ENCODE data around the gene ERG28. TPM values are rescaled to one million over a fixed set of nuclear protein-coding genes. Genes with fewer than 3 reads are reported as not detected.

Gene ERG28
- total and polyA plus RNA-seq, 8 donors, result 23.6 to 44.5 (median 27.7) TPM

GRCh38 chr14:75609116-75609515, 51.6 kb downstream of the ERG28 start:
- intact Hi-C loops (cut with DNase I), result no loop called here
- Histone ChIP-seq H3K27ac (peak overlapping the region in 1 of 2 donors; percentile 86), H3K4me1 (peaks cover 16 to 64% of the 10 kb centered on the region in 2 donors), H3K27me3 (no peaks in the 10 kb centered on the region), H3K36me3 (no peaks in the 10 kb centered on the region), H3K9me3 (peaks cover 0 to 11% of the 10 kb centered on the region in 2 donors), H3K4me3 (no peak overlapping the region)
- no peak for ATAC-seq
- TF ChIP-seq CTCF (IDR thresholded peaks at IDR 0.05), result no peak
- DNase-seq, result no peak

- intact Hi-C loops (cut with DNase I), result no loop called here
- ATAC-seq, result no peak
- H3K4me1 ChIP-seq, result peaks cover 16 to 70% of the 10 kb centered on the region in 2 donors
- DNase-seq, result no peak
- H3K27ac ChIP-seq, result no peak overlapping the region
- no peak overlapping the region for H3K4me3 ChIP-seq
- no peaks in the 10 kb centered on the region for H3K27me3 ChIP-seq
- no peaks in the 10 kb centered on the region for H3K36me3 ChIP-seq
- peaks cover 0 to 11% of the 10 kb centered on the region in 2 donors for H3K9me3 ChIP-seq
- TF ChIP-seq CTCF (IDR thresholded peaks at IDR 0.05), result no peak
Observed at GRCh38 chr14:75607842-75608640, 52.6 kb downstream of the ERG28 start.

- Histone ChIP-seq H3K36me3 (no peaks in the 10 kb centered on the region), H3K4me1 (peaks cover 16 to 80% of the 10 kb centered on the region in 2 donors), H3K27me3 (no peaks in the 10 kb centered on the region), H3K27ac (no peak overlapping the region), H3K9me3 (peaks cover 0 to 11% of the 10 kb centered on the region in 2 donors), H3K4me3 (no peak overlapping the region)
- DNase-seq, result no peak
- no peak for TF ChIP-seq CTCF (IDR thresholded peaks at IDR 0.05)
- intact Hi-C loops (cut with DNase I), result no loop called here
- no peak for ATAC-seq
Observed at GRCh38 chr14:75607044-75607443, 53.6 kb downstream of the ERG28 start.

- Histone ChIP-seq H3K9me3 (peaks cover 0 to 11% of the 10 kb centered on the region in 2 donors), H3K36me3 (no peaks in the 10 kb centered on the region), H3K4me3 (peak overlapping the region; percentile 7 to 26), H3K27ac (peak overlapping the region; percentile 63 to 72), H3K27me3 (no peaks in the 10 kb centered on the region), H3K4me1 (peaks cover 16 to 76% of the 10 kb centered on the region in 2 donors)
- ATAC-seq, result peak; percentile 8
- TF ChIP-seq CTCF (IDR thresholded peaks at IDR 0.05), result no peak
- DNase-seq, result no peak
- intact Hi-C loops (cut with DNase I), result no loop called here
Observed at GRCh38 chr14:75605916-75606315, 54.8 kb downstream of the ERG28 start.

- Histone ChIP-seq H3K4me3 (peak overlapping the region; percentile 7 to 26), H3K27ac (peak overlapping the region; percentile 63 to 72), H3K27me3 (no peaks in the 10 kb centered on the region), H3K4me1 (peaks cover 10 to 69% of the 10 kb centered on the region in 2 donors), H3K9me3 (peaks cover 0 to 11% of the 10 kb centered on the region in 2 donors), H3K36me3 (no peaks in the 10 kb centered on the region)
- no peak for TF ChIP-seq CTCF (IDR thresholded peaks at IDR 0.05)
- ATAC-seq (peak; percentile 81), DNase-seq (peak in 1 of 4 donors; percentile 63)
- intact Hi-C loops (cut with DNase I), result no loop called here
Observed at GRCh38 chr14:75604979-75605851, 55.5 kb downstream of the ERG28 start.

All from left lung (tissue), 10 donors.